ENCODE measurements around the gene CD8A.
A peak's percentile ranks its signal among the peaks of the same experiment; 100 is the strongest.

Gene CD8A

DNA sequence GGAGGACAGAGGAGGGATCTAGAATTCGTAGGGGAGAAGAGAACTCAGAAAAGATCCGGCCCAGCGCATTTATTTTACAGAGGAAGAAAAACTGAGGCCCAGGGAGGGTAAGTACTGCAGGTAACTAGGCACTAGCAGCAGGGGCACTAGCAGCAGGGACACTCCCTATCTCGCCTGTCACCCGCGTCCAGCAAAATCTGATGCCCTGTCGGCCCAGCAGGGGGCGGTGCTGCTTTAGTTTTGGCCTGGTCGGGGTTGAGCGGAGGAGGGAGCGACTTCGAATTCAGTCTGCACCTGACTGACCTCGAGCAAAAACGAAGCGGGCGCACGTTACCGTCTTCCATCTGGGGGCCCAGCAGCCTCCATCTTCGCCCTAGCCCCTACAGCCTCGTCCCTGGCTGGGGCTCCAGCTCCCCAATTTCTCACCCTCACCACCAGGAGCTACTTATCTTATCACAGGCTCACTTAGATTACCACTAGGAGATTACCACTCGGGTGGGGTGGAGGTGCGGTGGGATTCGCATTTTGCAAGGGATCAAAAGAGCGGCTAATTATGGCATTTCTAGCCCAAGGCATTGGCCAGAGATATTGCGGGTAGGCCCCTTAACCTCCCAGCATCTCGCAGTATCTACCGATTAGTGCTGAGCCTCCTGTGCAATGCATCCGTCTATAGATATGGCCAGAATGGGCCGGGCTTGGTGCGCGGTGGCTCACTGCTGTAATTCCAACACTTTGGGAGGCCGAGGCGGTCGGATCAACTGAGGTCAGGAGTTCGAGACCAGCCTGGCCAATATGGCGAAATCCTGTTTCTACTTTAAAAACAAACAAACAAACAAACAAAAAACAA, 17.8 kb upstream of the CD8A start:
- peak; percentile 88 for DNase-seq

GRCh38 chr2:86807468-86808275, 17.0 kb upstream of the CD8A start:
- DNase-seq: no peak

DNA sequence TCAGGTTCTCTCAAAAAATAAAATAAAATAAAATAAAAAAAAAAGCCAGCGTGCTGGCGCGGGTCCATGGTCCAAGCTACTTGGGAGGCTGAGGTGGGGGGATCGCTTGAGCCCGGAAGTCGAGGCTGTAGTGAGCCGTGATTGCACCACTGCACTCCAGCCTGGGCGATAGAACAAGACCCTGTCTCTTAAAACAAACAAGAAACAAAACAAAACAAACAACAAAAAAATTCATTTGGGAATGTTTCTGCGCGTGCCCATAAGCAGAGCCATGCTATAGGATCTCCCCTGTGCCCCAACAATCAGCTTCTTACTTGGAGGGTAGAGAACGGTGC, 16.4 kb upstream of the CD8A start:
- no peak for DNase-seq

DNA sequence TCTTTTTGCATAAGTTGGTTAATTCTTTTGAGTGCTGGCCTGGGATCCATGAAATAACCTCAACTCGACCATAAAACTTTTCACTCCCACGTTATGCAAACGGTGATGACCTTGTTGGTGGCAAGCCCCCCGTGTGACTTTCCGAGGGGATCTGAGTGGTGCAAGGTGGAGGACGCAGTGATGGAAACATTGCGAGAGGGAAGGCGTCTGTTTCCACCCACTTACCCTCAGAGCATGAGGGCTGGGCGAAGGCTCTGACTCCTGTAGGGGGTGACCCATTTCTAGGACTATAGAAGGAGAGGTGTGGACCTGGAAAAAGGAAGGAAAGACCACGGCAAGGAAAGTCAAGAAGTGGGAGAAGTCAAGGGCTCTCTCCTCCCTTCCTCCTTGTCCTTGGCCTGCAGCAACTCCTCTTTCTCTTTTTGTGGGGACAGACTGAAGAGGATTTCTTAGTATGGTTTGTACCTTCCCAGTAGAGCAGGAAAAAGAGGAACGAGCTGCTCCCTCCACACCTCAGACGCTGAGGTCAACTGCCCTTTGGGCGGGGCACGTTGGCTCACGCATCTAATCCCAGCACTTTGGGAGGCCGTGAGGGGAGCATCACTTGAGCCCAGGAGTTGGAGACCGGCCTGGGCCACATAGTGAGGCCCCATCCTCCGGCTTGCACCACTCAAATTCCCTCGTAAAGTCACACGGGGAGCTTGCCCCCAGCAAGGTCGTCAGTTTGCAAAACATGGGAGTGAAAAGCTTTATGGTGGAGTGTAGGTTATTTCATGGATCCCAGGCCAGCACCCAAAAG, 15.5 kb upstream of the CD8A start:
- no peak for DNase-seq

DNA sequence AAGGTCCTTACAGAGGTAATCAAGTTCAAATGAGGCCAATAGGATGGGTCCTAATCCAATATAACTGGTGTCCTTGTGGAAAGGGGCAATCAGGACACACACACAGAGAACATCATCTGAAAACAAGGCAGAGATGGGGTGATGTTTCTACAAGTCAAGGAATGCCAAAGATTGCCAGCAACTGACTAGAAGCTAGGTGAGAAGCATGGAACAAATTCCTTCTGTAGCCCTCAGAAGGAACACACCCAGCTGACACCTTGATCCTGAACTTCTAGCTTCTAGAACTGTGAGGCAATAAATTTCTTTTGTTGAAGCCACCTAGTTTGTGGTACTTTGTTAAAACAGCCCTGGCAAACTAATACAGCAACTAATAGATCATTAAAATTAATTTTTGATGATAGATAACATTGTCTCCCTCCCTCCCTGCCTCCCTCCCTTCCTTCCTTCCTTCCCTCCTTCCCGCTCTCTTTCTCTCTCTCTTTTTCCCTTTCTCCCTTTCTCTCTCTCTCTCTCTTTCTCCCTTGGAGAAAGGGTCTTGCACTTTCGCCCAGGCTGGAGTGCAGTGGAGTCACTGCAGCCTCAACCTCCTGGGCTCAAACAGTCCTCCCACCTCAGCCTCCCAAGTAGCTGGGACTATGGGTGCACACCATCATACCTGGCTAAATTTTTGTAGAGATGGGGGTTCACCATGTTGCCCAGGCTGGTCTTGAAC, 10.3 kb upstream of the CD8A start:
- no peak for DNase-seq

- DNase-seq: no peak
These were observed 4.1 kb upstream of the CD8A start for GRCh38 chr2:86794861-86795260.

DNA sequence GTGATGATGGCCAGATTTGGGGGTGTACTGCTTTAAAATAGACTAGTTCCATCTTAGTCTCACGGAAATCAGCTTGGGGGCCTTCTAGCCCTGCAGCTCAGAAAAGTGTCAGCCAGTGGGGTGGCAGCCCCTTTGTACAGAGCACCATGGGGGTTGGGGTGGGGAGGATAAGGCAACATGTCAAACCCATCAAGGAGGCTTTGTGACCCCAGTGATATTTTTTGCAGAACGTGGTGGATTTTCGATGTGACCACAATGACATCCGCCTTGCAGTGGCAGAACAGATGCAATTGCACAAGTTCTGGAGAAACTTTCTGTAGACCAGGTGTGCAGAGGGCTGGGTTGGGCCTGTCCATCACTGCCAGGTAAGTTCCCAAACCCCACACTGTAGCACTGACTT, 3.0 kb upstream of the CD8A start:
- no peak for DNase-seq

DNA sequence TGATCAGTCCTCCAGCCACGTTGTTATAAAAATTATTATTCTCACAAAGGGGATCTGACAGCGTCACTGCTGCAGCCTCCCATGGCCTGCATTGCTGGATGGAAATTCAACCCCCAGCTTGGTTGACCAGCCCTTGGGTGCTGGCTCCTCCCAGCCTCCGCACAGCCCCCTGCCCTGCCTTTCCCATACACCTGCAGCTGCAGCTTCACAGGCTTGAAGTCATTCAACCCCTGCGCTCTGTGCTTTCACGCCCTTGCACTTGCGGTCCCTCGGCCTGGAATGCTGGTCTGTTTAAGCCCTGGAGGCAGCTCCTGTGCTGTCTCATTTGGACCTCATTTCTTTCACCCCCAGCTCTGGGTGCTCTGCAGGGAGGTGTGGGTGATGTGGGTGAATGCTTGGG, 860 bp upstream of the CD8A start:
- no peak for DNase-seq

DNA sequence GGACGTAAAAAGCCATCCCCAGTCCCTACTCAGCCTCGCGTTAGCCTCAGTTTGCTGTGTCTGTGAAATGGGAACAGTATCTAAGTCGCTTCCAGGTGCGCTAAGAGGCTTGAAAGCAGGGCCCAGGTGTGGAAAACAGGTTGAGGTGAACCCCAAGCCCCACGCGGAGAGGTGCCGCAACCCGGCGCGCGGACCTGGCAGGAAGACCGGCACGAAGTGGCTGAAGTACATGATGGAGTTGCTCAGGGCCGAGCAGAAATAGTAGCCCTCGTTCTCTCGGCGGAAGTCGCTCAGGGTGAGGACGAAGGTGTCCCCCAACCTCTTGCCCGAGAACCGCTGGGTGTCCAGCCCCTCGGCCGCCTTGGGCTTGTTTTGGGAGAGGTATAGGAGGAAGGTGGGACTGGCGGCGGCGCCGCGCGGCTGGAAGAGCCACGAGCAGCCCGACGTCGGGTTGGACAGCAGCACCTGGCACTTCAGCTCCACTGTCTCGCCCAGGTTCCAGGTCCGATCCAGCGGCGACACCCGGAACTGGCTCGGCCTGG, 508 bp downstream of the CD8A start:
- no peak for DNase-seq

GRCh38 chr2:86789687-86790133, 1.0 kb downstream of the CD8A start:
- DNase-seq: no peak

DNA sequence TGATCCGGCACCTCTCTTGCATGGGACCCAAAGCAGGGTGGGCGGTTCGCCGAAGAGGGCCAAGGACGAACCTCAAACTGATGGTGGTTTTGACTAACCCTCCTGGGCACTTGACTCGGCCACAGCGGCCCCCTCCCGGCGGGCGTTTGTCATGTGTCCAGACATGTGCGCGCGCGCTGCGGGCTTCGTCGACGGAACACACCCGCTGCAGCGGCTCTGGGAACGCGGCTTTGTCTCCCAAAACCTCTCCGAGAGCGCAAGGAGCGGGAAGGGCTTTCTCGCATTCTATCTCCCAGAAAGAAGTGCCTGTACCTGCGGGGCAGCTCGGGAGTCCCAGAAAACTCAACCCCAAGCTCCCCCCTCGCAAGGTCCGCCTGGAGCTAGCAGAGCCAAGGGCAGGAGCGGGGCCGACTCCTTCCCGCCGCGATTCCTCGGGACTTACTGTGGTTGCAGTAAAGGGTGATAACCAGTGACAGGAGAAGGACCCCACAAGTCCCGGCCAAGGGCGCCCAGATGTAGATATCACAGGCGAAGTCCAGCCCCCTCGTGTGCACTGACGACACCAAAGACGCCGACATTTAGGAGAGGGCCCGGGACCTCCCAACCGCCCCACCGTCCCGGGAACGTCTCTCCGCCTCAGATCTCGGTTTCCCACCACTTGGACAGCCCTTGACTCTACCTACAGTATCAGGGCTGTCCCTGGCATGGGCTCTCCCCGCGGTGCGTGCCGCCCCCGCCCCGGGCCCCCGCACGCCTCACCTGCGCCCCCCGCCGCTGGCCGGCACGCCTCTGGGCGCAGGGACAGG, 1.6 kb downstream of the CD8A start:
- DNase-seq: no peak

GRCh38 chr2:86788165-86788564, 2.5 kb downstream of the CD8A start:
- no peak for DNase-seq

- DNase-seq: no peak
These were observed 3.0 kb downstream of the CD8A start for GRCh38 chr2:86787736-86788135.

GRCh38 chr2:86786001-86786536, 4.6 kb downstream of the CD8A start:
- no peak for DNase-seq

GRCh38 chr2:86785456-86785855, 5.3 kb downstream of the CD8A start:
- no peak for DNase-seq

DNA sequence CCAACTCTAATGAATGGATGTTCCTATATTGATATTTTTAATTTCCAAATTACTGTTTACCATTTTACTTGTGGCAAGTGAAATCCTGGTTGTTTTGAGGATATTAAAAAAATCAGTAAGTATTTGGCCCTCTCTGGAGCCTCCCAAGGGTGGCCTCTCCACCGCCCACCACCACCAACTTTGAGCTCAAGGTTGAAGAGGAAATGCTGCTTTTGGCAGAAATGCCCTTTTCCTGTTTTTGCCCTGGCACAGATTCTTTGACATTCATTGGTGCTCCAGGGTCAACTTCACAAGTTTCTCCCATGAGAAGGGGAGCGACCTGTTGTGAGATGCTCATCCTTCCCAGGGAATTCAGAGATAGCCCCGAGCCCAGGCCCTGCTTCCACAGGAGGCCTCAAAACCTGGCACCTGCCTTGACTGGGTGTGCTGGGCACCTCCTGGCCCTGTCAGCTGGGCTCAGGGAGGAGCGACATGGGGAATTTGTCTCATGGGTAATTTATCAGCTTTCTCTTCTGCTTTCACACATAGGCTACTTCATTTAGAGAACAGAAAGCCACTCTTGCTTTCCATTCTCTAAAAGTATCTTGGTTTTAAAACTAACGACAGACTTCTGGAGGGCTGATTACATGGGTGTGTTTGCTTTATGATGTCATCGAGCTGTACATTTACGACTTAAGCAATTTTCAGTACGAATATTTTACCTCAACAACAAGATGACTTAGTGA, 6.9 kb downstream of the CD8A start:
- no peak for DNase-seq

DNA sequence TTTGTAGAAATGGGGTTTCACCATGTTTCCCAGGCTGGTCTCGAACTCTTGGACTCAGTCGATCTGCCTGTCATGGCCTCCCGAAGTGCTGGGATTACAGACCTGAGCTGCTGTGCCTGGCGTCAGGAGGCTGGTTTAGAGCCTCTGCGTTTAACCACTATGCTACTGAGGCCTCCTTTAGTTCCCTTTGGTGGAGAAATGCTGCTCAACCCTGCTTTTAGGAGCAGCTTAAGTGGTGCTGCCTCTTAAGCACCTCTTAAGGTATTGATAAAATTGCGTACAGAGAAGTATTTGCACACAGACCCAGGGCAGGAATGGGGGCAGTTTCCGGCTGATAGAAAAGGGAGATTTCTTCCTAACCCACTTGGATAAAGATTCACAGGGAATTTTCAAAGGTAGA, 8.0 kb downstream of the CD8A start:
- DNase-seq: no peak

DNA sequence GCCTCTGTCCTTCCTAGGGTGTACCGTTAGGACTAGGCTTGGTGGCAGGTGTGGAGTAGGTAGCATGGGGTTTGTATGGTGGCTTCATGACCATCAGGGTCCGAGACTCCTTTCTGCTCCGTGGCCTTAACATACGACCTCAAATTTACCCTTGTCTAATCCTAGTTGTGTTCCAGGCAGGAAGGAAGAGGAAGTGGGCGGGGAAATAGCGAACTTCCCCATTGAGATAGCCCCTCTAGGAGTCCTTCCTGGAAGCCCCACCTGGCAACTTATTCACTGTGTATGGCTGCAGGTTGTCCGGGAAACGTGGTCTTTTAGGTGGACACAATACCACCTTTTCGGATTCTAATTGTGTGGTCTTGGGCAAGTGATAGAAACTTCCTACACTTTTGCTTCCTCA, 9.3 kb downstream of the CD8A start:
- no peak for DNase-seq

DNA sequence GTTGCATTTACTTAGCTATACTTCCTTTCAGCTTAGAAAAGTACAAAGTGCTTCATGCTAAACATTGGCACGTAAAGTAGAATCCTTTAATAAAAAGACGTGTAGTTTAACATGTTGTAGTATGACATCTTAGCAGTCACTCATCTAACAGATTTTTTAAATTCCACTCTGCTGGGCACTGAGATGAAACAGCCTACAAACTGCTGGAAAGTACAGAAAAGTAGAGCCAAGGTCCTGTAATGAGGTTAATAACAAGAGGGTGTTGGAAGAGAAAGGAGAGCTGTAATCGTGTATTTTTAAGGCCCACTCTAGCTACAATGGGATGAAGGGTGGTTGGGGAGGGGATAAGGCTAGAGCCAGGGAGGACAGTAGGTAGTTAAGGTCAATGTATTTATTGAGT, 10.7 kb downstream of the CD8A start:
- no peak for DNase-seq

GRCh38 chr2:86778957-86779356, 11.8 kb downstream of the CD8A start:
- DNase-seq: no peak

- no peak for DNase-seq
These were observed 14.2 kb downstream of the CD8A start for GRCh38 chr2:86776532-86776931.
